Measurements from ENCODE around the gene CPSF4. TPM values are rescaled to one million over a fixed set of nuclear protein-coding genes. Genes with fewer than 3 reads are reported as not detected.

The CPSF4 gene
- total and polyA plus RNA-seq, 3 experiments from 2014 or later = 22.7 to 66.6 (median 58.7) TPM

- Histone ChIP-seq H3K27me3 (ENCODE audit: insufficient read depth, low read length, poor library complexity, severe bottlenecking) (no peaks in the 10 kb centered on the region), H3K4me1 (ENCODE audit: insufficient read depth, low read length) (peaks cover 15% of the 10 kb centered on the region), H3K9me3 (ENCODE audit: low read length) (no peaks in the 10 kb centered on the region), H3K4me3 (ENCODE audit: low read length) (no peak overlapping the region), H3K36me3 (ENCODE audit: insufficient read depth, low read length) (peaks cover 71% of the 10 kb centered on the region), H3K27ac (ENCODE audit: low read depth, low read length) (no peak overlapping the region)
- Mint-ChIP-seq H3K27ac (peak overlapping the region in 6 of 8 donors; percentile 29 to 87 (median 56)), H3K27me3 (no peaks in the 10 kb centered on the region), H3K4me3 (peak overlapping the region in 2 of 7 donors; percentile 57 to 87), H3K36me3 (peaks cover 0 to 91% (median 7%) of the 10 kb centered on the region in 3 donors), H3K4me1 (peaks cover 18 to 48% (median 25%) of the 10 kb centered on the region in 3 donors), H3K9me3 (no peaks in the 10 kb centered on the region)
- ChIA-PET POLR2A (interaction anchor here (0.7 to 3.4 kb wide), 3 partner anchors 13 to 45 kb away, joined by 7 to 45 read pairs (median 28); partner anchors contain the start of genes ARPC1B, BUD31 and PDAP1), CTCF (interaction anchor here (1.8 to 2.8 kb wide), 4 partner anchors 9 to 29 kb away, joined by 7 to 13 read pairs (median 9); partner anchors contain the start of genes BUD31 and PDAP1)
- DNase-seq = no peak
Measured at GRCh38 chr7:99394188-99394502, 44.6 kb upstream of the CPSF4 start.

- ChIA-PET POLR2A (interaction anchor here (1.1 kb wide), 1 partner anchor 11 kb away, joined by 3 read pairs; no protein-coding TSS in a partner anchor), CTCF (no interaction called here)
- Histone ChIP-seq H3K27me3 (ENCODE audit: insufficient read depth, low read length, poor library complexity, severe bottlenecking) (no peaks in the 10 kb centered on the region), H3K27ac (ENCODE audit: low read depth, low read length) (no peak overlapping the region), H3K4me1 (ENCODE audit: insufficient read depth, low read length) (peaks cover 15% of the 10 kb centered on the region), H3K36me3 (ENCODE audit: insufficient read depth, low read length) (peaks cover 68% of the 10 kb centered on the region), H3K9me3 (ENCODE audit: low read length) (no peaks in the 10 kb centered on the region), H3K4me3 (ENCODE audit: low read length) (no peak overlapping the region)
- peak overlapping the region in 4 of 8 donors; percentile 29 to 74 (median 64) for H3K27ac Mint-ChIP-seq
- H3K4me3 Mint-ChIP-seq = no peak overlapping the region
- no peaks in the 10 kb centered on the region for H3K9me3 Mint-ChIP-seq
- H3K36me3 Mint-ChIP-seq = peaks cover under 1 to 92% (median 8%) of the 10 kb centered on the region in 3 donors
- H3K27me3 Mint-ChIP-seq = no peaks in the 10 kb centered on the region
- peaks cover 18 to 55% (median 27%) of the 10 kb centered on the region in 3 donors for H3K4me1 Mint-ChIP-seq
- no peak for DNase-seq
Measured at GRCh38 chr7:99395616-99396327, 43.0 kb upstream of the CPSF4 start.

GRCh38 chr7:99396418-99397296, 42.1 kb upstream of the CPSF4 start:
- peaks cover 15% of the 10 kb centered on the region for H3K4me1 ChIP-seq (ENCODE audit: insufficient read depth, low read length)
- Mint-ChIP-seq H3K4me3 (no peak overlapping the region), H3K27ac (peak overlapping the region in 3 of 8 donors; percentile 29 to 92 (median 56)), H3K27me3 (no peaks in the 10 kb centered on the region), H3K9me3 (no peaks in the 10 kb centered on the region), H3K4me1 (peaks cover 18 to 58% (median 29%) of the 10 kb centered on the region in 3 donors), H3K36me3 (peaks cover 4 to 92% (median 8%) of the 10 kb centered on the region in 3 donors)
- no peak overlapping the region for H3K4me3 ChIP-seq (ENCODE audit: low read length)
- ChIA-PET CTCF (no interaction called here), POLR2A (interaction anchor here (1.1 kb wide), 1 partner anchor 10 kb away, joined by 3 read pairs; no protein-coding TSS in a partner anchor)
- H3K27me3 ChIP-seq (ENCODE audit: insufficient read depth, low read length, poor library complexity, severe bottlenecking) = no peaks in the 10 kb centered on the region
- no peak for DNase-seq
- H3K9me3 ChIP-seq (ENCODE audit: low read length) = no peaks in the 10 kb centered on the region
- H3K27ac ChIP-seq (ENCODE audit: low read depth, low read length) = no peak overlapping the region
- peaks cover 67% of the 10 kb centered on the region for H3K36me3 ChIP-seq (ENCODE audit: insufficient read depth, low read length)

GRCh38 chr7:99397297-99397983, 41.3 kb upstream of the CPSF4 start:
- Mint-ChIP-seq H3K27ac (peak overlapping the region in 7 of 8 donors; percentile 3 to 87 (median 64)), H3K4me3 (no peak overlapping the region), H3K36me3 (peaks cover 4 to 90% (median 8%) of the 10 kb centered on the region in 3 donors), H3K9me3 (no peaks in the 10 kb centered on the region), H3K27me3 (no peaks in the 10 kb centered on the region), H3K4me1 (peaks cover 13 to 53% (median 29%) of the 10 kb centered on the region in 3 donors)
- Histone ChIP-seq H3K9me3 (ENCODE audit: low read length) (no peaks in the 10 kb centered on the region), H3K4me3 (ENCODE audit: low read length) (no peak overlapping the region), H3K27ac (ENCODE audit: low read depth, low read length) (no peak overlapping the region), H3K36me3 (ENCODE audit: insufficient read depth, low read length) (peaks cover 61% of the 10 kb centered on the region), H3K27me3 (ENCODE audit: insufficient read depth, low read length, poor library complexity, severe bottlenecking) (no peaks in the 10 kb centered on the region), H3K4me1 (ENCODE audit: insufficient read depth, low read length) (peaks cover 11% of the 10 kb centered on the region)
- ChIA-PET POLR2A (no interaction called here), CTCF (interaction anchor here (2.2 kb wide), 1 partner anchor 11 kb away, joined by 7 read pairs; the partner anchor contains the start of genes BUD31 and PDAP1)
- no peak for DNase-seq

GRCh38 chr7:99398891-99399445, 39.8 kb upstream of the CPSF4 start:
- no peaks in the 10 kb centered on the region for H3K9me3 ChIP-seq (ENCODE audit: low read length)
- peak overlapping the region in 2 of 7 donors; percentile 27 to 43 for H3K4me3 Mint-ChIP-seq
- H3K36me3 Mint-ChIP-seq = peaks cover 10 to 88% (median 13%) of the 10 kb centered on the region in 3 donors
- peaks cover 13 to 39% (median 25%) of the 10 kb centered on the region in 3 donors for H3K4me1 Mint-ChIP-seq
- POLR2A ChIA-PET = interaction anchor here (0.6 to 2.6 kb wide), 3 partner anchors 9 to 47 kb away, joined by 3 to 17 read pairs (median 5); partner anchors contain the start of genes BUD31 and PDAP1
- no peak for DNase-seq
- no peak overlapping the region for H3K27ac ChIP-seq (ENCODE audit: low read depth, low read length)
- peak overlapping the region in 7 of 8 donors; percentile 13 to 87 (median 81) for H3K27ac Mint-ChIP-seq
- H3K4me1 ChIP-seq (ENCODE audit: insufficient read depth, low read length) = no peaks in the 10 kb centered on the region
- no peak overlapping the region for H3K4me3 ChIP-seq (ENCODE audit: low read length)
- no peaks in the 10 kb centered on the region for H3K9me3 Mint-ChIP-seq
- CTCF ChIA-PET = interaction anchor here (0.6 to 2.2 kb wide), 5 partner anchors 9 to 34 kb away, joined by 3 to 7 read pairs (median 4); partner anchors contain the start of genes BUD31 and PDAP1
- peaks cover 64% of the 10 kb centered on the region for H3K36me3 ChIP-seq (ENCODE audit: insufficient read depth, low read length)
- no peaks in the 10 kb centered on the region for H3K27me3 Mint-ChIP-seq
- no peaks in the 10 kb centered on the region for H3K27me3 ChIP-seq (ENCODE audit: insufficient read depth, low read length, poor library complexity, severe bottlenecking)

GRCh38 chr7:99399597-99399996, 39.1 kb upstream of the CPSF4 start:
- ChIA-PET CTCF (interaction anchor here (0.6 to 2.2 kb wide), 4 partner anchors 9 to 31 kb away, joined by 3 to 7 read pairs (median 4); partner anchors contain the start of genes BUD31 and PDAP1), POLR2A (interaction anchor here (1.3 to 2.6 kb wide), 2 partner anchors 9 to 19 kb away, joined by 3 to 17 read pairs; partner anchors contain the start of genes BUD31 and PDAP1)
- Histone ChIP-seq H3K27ac (ENCODE audit: low read depth, low read length) (no peak overlapping the region), H3K36me3 (ENCODE audit: insufficient read depth, low read length) (peaks cover 65% of the 10 kb centered on the region), H3K4me1 (ENCODE audit: insufficient read depth, low read length) (peaks cover 1% of the 10 kb centered on the region), H3K27me3 (ENCODE audit: insufficient read depth, low read length, poor library complexity, severe bottlenecking) (no peaks in the 10 kb centered on the region), H3K9me3 (ENCODE audit: low read length) (no peaks in the 10 kb centered on the region), H3K4me3 (ENCODE audit: low read length) (no peak overlapping the region)
- H3K27ac Mint-ChIP-seq = peak overlapping the region in 5 of 8 donors; percentile 47 to 81 (median 73)
- H3K4me1 Mint-ChIP-seq = peaks cover 18 to 41% (median 28%) of the 10 kb centered on the region in 3 donors
- no peaks in the 10 kb centered on the region for H3K27me3 Mint-ChIP-seq
- H3K4me3 Mint-ChIP-seq = no peak overlapping the region
- peaks cover 10 to 88% (median 13%) of the 10 kb centered on the region in 3 donors for H3K36me3 Mint-ChIP-seq
- H3K9me3 Mint-ChIP-seq = no peaks in the 10 kb centered on the region
- DNase-seq = no peak

GRCh38 chr7:99402854-99403253, 35.9 kb upstream of the CPSF4 start:
- H3K4me1 Mint-ChIP-seq = peaks cover 32 to 55% (median 44%) of the 10 kb centered on the region in 3 donors
- peak overlapping the region in 1 of 7 donors; percentile 5 for H3K4me3 Mint-ChIP-seq
- no peak overlapping the region for H3K27ac ChIP-seq (ENCODE audit: low read depth, low read length)
- H3K4me3 ChIP-seq (ENCODE audit: low read length) = no peak overlapping the region
- H3K27me3 Mint-ChIP-seq = no peaks in the 10 kb centered on the region
- CTCF ChIA-PET = interaction anchor here (3.4 kb wide), 1 partner anchor 9 kb away, joined by 13 read pairs; no protein-coding TSS in a partner anchor
- H3K27me3 ChIP-seq (ENCODE audit: insufficient read depth, low read length, poor library complexity, severe bottlenecking) = no peaks in the 10 kb centered on the region
- H3K9me3 Mint-ChIP-seq = no peaks in the 10 kb centered on the region
- H3K9me3 ChIP-seq (ENCODE audit: low read length) = no peaks in the 10 kb centered on the region
- peaks cover 10 to 65% (median 11%) of the 10 kb centered on the region in 3 donors for H3K36me3 Mint-ChIP-seq
- peaks cover 22% of the 10 kb centered on the region for H3K4me1 ChIP-seq (ENCODE audit: insufficient read depth, low read length)
- DNase-seq = no peak
- H3K27ac Mint-ChIP-seq = peak overlapping the region in 5 of 8 donors; percentile 8 to 91 (median 23)
- POLR2A ChIA-PET = interaction anchor here (0.7 kb wide), 1 partner anchor 157 kb away, joined by 4 read pairs; no protein-coding TSS in a partner anchor
- peaks cover 43% of the 10 kb centered on the region for H3K36me3 ChIP-seq (ENCODE audit: insufficient read depth, low read length)
